Smooth muscle cell of the umbilical artery (primary cell): Measurements from ENCODE around the gene SELENOO. TPM values are rescaled to one million over a fixed set of nuclear protein-coding genes. Genes with fewer than 3 reads are reported as not detected.

Experiments
- total RNA-seq: library from RNA; depleted of rRNA; stranded (reverse); fragments of >200 nt; gene quantifications from 2 replicates; pipeline ENCODE4 v1.2.3, GENCODE V29; 2014

Gene SELENOO, protein sequence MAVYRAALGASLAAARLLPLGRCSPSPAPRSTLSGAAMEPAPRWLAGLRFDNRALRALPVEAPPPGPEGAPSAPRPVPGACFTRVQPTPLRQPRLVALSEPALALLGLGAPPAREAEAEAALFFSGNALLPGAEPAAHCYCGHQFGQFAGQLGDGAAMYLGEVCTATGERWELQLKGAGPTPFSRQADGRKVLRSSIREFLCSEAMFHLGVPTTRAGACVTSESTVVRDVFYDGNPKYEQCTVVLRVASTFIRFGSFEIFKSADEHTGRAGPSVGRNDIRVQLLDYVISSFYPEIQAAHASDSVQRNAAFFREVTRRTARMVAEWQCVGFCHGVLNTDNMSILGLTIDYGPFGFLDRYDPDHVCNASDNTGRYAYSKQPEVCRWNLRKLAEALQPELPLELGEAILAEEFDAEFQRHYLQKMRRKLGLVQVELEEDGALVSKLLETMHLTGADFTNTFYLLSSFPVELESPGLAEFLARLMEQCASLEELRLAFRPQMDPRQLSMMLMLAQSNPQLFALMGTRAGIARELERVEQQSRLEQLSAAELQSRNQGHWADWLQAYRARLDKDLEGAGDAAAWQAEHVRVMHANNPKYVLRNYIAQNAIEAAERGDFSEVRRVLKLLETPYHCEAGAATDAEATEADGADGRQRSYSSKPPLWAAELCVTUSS
- total RNA-seq: 22.7 and 24.3 TPM in 2 replicates

DNA sequence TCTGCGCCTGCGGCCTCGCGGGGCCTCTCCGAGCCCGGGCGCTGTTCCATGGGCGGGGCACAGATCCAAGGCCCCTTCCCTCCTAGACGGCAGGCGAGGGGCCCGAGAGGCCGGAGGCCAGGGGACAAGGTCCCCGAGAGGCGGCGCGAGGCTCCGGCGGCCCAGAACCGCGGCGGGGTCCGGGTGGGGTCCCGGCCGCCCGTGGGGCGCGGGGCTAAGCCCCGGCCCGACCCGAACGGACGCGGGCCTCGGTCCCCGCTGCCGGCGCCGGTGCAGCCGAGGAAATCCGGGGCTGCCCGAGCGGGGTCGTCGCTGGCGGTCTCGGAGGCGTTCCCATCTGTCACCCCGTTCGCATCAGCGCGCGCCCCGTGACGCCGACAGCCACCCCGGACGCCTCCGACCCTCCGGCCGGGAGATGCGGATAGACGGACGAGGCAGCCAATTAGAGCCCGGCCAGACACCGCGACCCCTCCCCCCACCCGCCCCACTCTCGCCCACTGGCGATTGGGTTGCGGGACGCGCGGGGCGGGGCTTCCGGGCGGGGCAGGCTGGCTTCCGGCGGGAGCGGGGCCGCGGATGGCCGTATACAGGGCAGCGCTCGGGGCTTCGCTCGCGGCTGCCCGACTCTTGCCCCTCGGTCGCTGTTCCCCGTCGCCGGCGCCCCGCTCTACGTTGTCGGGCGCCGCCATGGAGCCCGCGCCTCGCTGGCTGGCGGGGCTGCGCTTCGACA lies at the start of gene SELENOO:
Gene SELENOO, plus strand, starts transcription at position 551 of the 730 bp plus-strand sequence. Its CDS starts 26 bp downstream, at position 577.

DNA sequence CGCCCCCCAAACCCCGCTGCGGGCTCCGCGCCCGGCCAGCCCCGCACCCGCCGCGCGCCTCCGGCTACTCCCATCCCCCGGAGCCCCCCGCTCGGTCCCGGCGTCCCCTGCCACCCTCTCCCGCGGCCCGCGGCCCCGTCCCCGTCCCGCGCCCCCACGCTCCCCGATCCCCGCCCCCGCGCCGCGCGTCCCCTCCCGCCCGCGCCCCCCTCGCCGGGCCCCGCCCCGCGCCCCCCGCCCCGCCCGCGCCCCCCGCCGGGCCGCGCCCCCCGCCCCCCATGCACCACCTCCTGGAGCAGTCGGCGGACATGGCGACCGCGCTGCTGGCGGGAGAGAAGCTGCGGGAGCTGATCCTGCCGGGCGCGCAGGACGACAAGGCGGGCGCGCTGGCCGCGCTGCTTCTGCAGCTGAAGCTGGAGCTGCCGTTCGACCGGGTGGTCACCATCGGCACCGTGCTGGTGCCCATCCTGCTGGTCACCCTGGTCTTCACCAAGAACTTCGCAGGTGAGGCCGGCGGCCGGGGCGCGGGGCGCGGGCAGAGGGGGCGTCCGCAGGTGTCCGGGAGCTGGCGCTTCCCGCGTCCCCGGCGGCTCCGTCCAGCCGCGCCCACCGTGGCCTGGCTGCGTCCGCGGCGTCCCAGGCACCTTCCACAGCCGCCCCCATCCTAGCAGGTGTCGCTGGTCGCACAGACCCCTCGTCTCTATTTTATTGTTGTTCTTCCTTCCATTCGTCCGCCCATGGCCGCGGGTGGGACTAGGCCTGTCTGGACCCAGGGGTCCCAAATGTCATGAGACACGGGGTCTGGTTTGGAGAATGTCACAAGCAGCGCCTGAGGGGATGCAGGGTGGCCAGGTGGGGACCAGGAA lies 30.1 kb upstream of the SELENOO start, which contains the start of gene PANX2:
Gene PANX2, plus strand, starts transcription at position 279 of the 866 bp plus-strand sequence. Its CDS starts 0 bp downstream, at position 279.

DNA sequence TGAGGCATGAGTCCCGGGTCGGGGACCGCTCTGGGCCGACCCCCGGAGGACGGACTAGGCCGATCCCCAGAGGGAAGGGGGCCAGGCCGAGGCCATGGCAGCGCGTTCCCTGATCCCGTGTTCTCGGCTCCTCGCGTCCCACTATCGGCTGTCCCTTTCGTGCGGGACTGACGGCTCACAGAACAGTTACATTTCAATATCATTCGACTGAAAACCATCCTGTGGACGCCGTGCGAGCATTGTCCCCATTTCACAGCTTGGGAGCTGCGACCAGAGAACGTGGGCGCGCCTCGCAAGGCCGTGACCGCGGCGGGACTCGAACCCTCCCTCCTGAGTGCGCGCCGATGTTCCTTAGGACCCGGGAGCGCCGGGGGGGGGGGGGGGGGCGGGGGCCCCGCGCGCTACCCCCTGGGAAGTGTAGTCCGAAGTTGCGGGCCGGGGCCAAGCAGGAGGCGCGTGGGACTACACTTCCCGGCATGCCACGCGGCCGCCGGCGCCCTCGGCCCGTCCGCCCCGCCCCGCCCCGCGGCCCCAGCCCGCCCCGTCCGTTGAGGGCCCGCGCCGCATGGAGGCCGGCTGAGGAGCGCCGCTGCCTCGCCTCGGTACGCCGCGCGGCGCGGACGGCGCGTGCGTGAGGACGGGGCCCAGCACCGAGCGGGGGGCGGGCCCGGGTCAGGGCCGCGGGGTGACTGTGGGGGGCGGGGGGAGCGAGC lies 15.3 kb upstream of the SELENOO start, which contains the start of gene TRABD:
Gene TRABD, plus strand, starts transcription at position 539 of the 713 bp plus-strand sequence. CDS start 7,148 bp downstream, outside the sequence.

DNA sequence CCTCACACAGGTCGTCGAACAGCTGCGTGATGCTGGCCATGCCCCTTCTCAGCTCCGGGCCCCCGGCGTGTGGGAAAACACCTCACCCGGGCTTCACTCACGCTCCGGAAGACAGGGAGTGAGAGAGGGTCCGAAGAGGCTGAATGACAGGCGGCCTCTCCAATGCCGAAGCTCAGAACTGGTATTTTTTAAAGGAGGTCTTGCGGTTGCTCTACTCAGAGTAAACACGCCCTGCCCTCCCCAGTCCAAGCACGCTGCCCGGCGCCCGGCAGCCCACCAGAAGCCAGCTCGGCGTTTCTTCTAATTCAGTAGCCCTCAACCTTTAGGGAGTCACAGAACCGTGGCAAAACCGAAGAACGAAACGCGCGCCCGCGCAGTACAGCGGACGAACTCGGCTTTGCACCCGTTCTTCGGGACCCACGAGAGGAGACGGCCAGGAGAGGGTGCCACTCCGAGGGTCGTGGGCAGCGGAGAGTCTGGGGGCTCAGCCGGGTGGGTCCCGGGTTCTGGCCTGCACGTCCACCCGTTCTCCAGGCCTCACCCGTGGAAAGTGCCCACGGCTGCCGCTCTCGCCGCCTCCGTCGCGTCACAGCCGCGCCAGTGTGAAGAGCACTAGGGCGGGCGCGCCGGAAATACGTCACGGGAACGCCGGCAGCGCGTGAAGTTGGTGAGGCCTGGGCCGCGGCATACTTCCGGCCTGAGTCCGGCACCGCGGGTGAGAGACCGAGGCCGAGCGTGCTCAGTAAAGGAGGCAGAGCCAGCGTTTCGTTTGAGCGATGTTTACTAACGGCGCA lies 43.8 kb downstream of the SELENOO start, which contains the start of gene TUBGCP6:
Gene TUBGCP6, minus strand, starts transcription at position 604 of the 794 bp plus-strand sequence. Its CDS starts 564 bp downstream, at position 40.

GRCh38 chr22:50250555-50251476 lies 50.0 kb downstream of the SELENOO start, which contains the start of gene HDAC10:
TSS of gene HDAC10 (minus strand) at chr22:50251265. CDS start at chr22:50251032, 233 bp downstream.

DNA sequence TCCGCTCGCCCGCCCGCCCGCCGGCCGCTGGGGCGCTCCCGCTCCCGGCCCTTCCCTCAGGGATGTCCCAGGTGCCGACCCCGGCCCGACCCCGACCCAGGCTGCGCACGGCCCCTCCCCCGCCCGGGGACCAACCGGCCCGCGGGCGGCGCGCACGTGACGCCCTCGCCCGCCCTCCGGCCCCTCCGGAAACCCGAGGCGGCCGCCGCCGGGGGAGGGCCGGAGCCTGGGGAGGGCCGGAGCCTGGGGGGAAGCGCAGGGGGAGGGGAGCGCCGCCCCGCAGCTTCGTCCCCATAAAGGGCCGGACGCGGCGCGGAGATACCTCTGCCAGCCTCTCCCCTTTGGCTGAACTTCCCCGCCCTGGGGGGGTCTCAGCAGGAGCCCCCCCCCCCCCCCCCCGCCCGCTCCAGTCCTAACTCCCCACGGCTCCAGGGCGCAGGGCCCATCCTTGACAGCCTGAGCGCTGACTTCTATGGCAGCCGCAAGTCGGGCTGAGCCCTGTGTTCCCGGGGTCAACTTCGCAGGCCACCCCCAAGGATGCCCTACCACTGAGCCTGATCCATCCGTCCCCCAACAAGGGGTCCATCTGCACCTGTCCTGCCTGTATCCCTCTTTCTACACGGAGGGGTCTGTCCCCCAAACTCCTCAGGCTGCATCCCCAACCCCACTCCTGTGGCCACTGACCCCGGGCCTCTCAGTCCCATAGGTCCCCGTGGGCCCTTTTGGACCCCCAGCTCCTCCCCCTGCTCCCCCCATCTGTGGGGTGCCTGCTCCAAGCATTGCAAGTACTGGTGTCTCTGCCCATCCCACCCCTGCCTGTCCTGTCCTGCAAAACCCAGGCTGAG lies 61.0 kb downstream of the SELENOO start, which contains the start of gene MAPK12:
Gene MAPK12, minus strand, starts transcription at position 69 of the 845 bp plus-strand sequence. CDS start 174 bp downstream, outside the sequence.

Other genes starting within 250 kb of the SELENOO start
- 28.2 and 34.4 TPM in 2 replicates for gene PIM3, start 240.2 kb upstream of the SELENOO start, total RNA-seq
- gene IL17REL, start 188.2 kb upstream of the SELENOO start, total RNA-seq: 0.09 TPM in 1 of 2 replicates, not detected in the other
- gene TTLL8, start 142.7 kb upstream of the SELENOO start, total RNA-seq: not detected in 2 replicates
- gene MLC1, start 115.6 kb upstream of the SELENOO start, total RNA-seq: 0.18 and 0.59 TPM in 2 replicates
- 2.1 and 14.8 TPM in 2 replicates for gene MOV10L1, start 111.0 kb upstream of the SELENOO start, total RNA-seq
- 1.5 and 2.0 TPM in 2 replicates for gene PANX2, start 30.3 kb upstream of the SELENOO start, total RNA-seq
- 19.9 and 32.9 TPM in 2 replicates for gene TRABD, start 15.1 kb upstream of the SELENOO start, total RNA-seq
- 29.7 and 36.2 TPM in 2 replicates for gene TUBGCP6, start 44.0 kb downstream of the SELENOO start, total RNA-seq
- gene HDAC10, start 50.3 kb downstream of the SELENOO start, total RNA-seq: 38.6 and 52.5 TPM in 2 replicates
- gene MAPK12, start 60.7 kb downstream of the SELENOO start, total RNA-seq: 44.8 and 46.6 TPM in 2 replicates
- gene MAPK11, start 69.4 kb downstream of the SELENOO start, total RNA-seq: 3.6 and 7.2 TPM in 2 replicates
- 185 and 257 TPM in 2 replicates for gene PLXNB2, start 106.6 kb downstream of the SELENOO start, total RNA-seq
- gene DENND6B, start 126.0 kb downstream of the SELENOO start, total RNA-seq: 1.5 and 2.3 TPM in 2 replicates
- 60.3 and 68.0 TPM in 2 replicates for gene PPP6R2, start 142.3 kb downstream of the SELENOO start, total RNA-seq